IMR-90 (cell line): ENCODE data around the gene CSAG2. TPM values are rescaled to one million over a fixed set of nuclear protein-coding genes. Genes with fewer than 3 reads are reported as not detected.

Experiments used
- ATAC-seq: fragments of 200-7000 bp; cut with Tn5 transposase; 2 replicates; pipeline ENCODE4 v1.9.1; 2020; ENCODE audit warnings: low read depth, mild to moderate bottlenecking, moderate library complexity
- BruUV-seq: library from RNA; stranded (reverse); fragments of 400-500 nt; replicated peaks from 2 replicates; lab custom pipeline; 2021; lab: Mats Ljungman, UMichigan
- CTCF ChIA-PET: fragments of 300-600 bp; formaldehyde crosslinking; extraction: SDS; loops from one replicate; lab custom pipeline; 2021; ENCODE audit warnings: antibody characterized with exemption; lab: Yijun Ruan, JAX
- POLR2A ChIA-PET: fragments of 300-600 bp; sonication (Branson Sonifier 250); formaldehyde crosslinking; loops from one replicate; lab custom pipeline; 2022; ENCODE audit warnings: antibody characterized with exemption; ENCODE audit not compliant: unreplicated experiment; lab: Charles Lee
- DNase-seq: peaks from one replicate; pipeline ENCODE4 v3.0.0; 2013
- H2AFZ ChIP-seq: replicated peaks from 2 replicates; pipeline ENCODE3; 2013; ENCODE audit warnings: low read length, mild to moderate bottlenecking; ENCODE audit not compliant: poor library complexity
- H2AK5ac ChIP-seq: 2 replicates; pipeline ENCODE4 v1.6.1; 2013; ENCODE audit warnings: low read depth, low read length, inconsistent platforms
- H2AK9ac ChIP-seq: replicated peaks from 2 replicates; pipeline ENCODE3; 2013; ENCODE audit warnings: mild to moderate bottlenecking, low read depth, low read length, moderate library complexity; ENCODE audit not compliant: poor library complexity
- H2BK120ac ChIP-seq: 2 replicates; pipeline ENCODE4 v1.6.1; 2013; ENCODE audit warnings: low read depth, low read length, inconsistent platforms
- H2BK15ac ChIP-seq: 3 replicates; pipeline ENCODE4 v1.6.1; 2013; ENCODE audit warnings: low read depth, low read length, inconsistent platforms
- H2BK20ac ChIP-seq: 2 replicates; pipeline ENCODE4 v1.6.1; 2013; ENCODE audit warnings: low read depth, mild to moderate bottlenecking, inconsistent platforms, low read length, moderate library complexity
- H2BK5ac ChIP-seq: 2 replicates; pipeline ENCODE4 v1.6.1; 2013; ENCODE audit warnings: mild to moderate bottlenecking, low read depth, low read length, inconsistent platforms; ENCODE audit not compliant: poor library complexity, severe bottlenecking
- H3K14ac ChIP-seq: replicated peaks from 2 replicates; pipeline ENCODE4 v1.6.1; 2013; ENCODE audit warnings: low read depth, low read length, inconsistent platforms
- H3K18ac ChIP-seq: 2 replicates; pipeline ENCODE4 v1.6.1; 2013; ENCODE audit warnings: low read depth, low read length, control low read depth
- H3K23ac ChIP-seq: 2 replicates; pipeline ENCODE4 v1.6.1; 2013; ENCODE audit warnings: low read depth, low read length, inconsistent platforms
- H3K27ac ChIP-seq: 2 replicates; pipeline ENCODE4 v1.5.1; 2013; ENCODE audit warnings: mild to moderate bottlenecking, control low read depth, low read length; ENCODE audit not compliant: insufficient read depth
- H3K27me3 ChIP-seq: 2 replicates; pipeline ENCODE4 v1.6.1; 2013; ENCODE audit warnings: low read length; ENCODE audit not compliant: control insufficient read depth, insufficient read depth
- H3K36me3 ChIP-seq: 2 replicates; pipeline ENCODE4 v1.6.1; 2013; ENCODE audit warnings: low read length, mixed read lengths; ENCODE audit not compliant: control insufficient read depth, insufficient read depth
- H3K4ac ChIP-seq: 2 replicates; pipeline ENCODE4 v1.6.1; 2013; ENCODE audit warnings: low read depth, low read length, inconsistent platforms
- H3K4me1 ChIP-seq: 2 replicates; pipeline ENCODE4 v1.6.1; 2013; ENCODE audit warnings: low read length, mixed read lengths; ENCODE audit not compliant: control insufficient read depth, insufficient read depth
- H3K4me2 ChIP-seq: 2 replicates; pipeline ENCODE4 v1.6.1; 2013; ENCODE audit warnings: low read depth, mild to moderate bottlenecking, control low read depth, low read length, moderate library complexity
- H3K4me3 ChIP-seq: 2 replicates; pipeline ENCODE4 v1.5.1; 2013; ENCODE audit warnings: low read depth, mild to moderate bottlenecking, control low read depth, low read length, moderate library complexity; ENCODE audit not compliant: insufficient read depth
- H3K56ac ChIP-seq: 2 replicates; pipeline ENCODE4 v1.6.1; 2013; ENCODE audit warnings: low read length, inconsistent platforms; ENCODE audit not compliant: insufficient read depth; ENCODE audit errors: extremely low read depth
- H3K79me1 ChIP-seq, 2 experiments: 2 replicates each; pipeline ENCODE4 v1.6.1; 2013; ENCODE audit warnings: low read length in 2 of 2, inconsistent platforms in 1 of 2, low read depth in 1 of 2
- H3K9ac ChIP-seq: 2 replicates; pipeline ENCODE4 v1.6.1; 2013; ENCODE audit warnings: low read depth, low read length, control low read depth
- H3K9me1 ChIP-seq: 2 replicates; pipeline ENCODE4 v1.6.1; 2013; ENCODE audit warnings: low read length, inconsistent platforms; ENCODE audit not compliant: insufficient read depth
- H3K9me3 ChIP-seq: 2 replicates; pipeline ENCODE4 v1.6.1; 2013; ENCODE audit warnings: low read length; ENCODE audit not compliant: control insufficient read depth, insufficient read depth
- H4K20me1 ChIP-seq: 2 replicates; pipeline ENCODE4 v1.6.1; 2013; ENCODE audit warnings: low read length, inconsistent platforms; ENCODE audit not compliant: insufficient read depth
- H4K5ac ChIP-seq: 2 replicates; pipeline ENCODE4 v1.6.1; 2013; ENCODE audit warnings: mild to moderate bottlenecking, low read depth, low read length, control low read depth
- H4K8ac ChIP-seq, 2 experiments: 2 replicates each; pipeline ENCODE4 v1.6.1; 2013; ENCODE audit warnings: low read depth in 2 of 2, low read length in 2 of 2, control low read depth in 1 of 2, inconsistent platforms in 1 of 2
- H4K91ac ChIP-seq: 2 replicates; pipeline ENCODE4 v1.6.1; 2013; ENCODE audit warnings: low read depth, low read length, inconsistent platforms; ENCODE audit not compliant: insufficient read depth
- POLR2A ChIP-seq: IDR thresholded peaks from 2 replicates; pipeline ENCODE4 v1.6.1; 2012; ENCODE audit warnings: mild to moderate bottlenecking, low read depth, low read length
- WGBS, 2 experiments: methylation state at CpG; one replicate each; pipeline versions ENCODE4 v1.1.5 to v1.1.7; 2013; ENCODE audit warnings: missing lambda C conversion rate in 2 of 2; ENCODE audit not compliant: insufficient read length in 1 of 2; ENCODE audit errors: extremely low coverage in 2 of 2; 5-methylcytosine and 5-hydroxymethylcytosine counted together
- dilution Hi-C: fragments of 300-500 bp; cut with HindIII; formaldehyde crosslinking; loops from one replicate; pipeline ENCODE4 v1.14.3; 2018; ENCODE audit warnings: low sequenced_read_pairs; ENCODE audit not compliant: unreplicated experiment
- in situ Hi-C: fragments of 300-500 bp; cut with MboI; formaldehyde crosslinking; loops from 3 replicates; pipeline ENCODE4 v1.14.3; 2019; ENCODE audit warnings: low sequenced_read_pairs, inconsistent platforms, mixed read lengths
- intact Hi-C: fragments of 100-400 bp; cut with micrococcal nuclease; formaldehyde crosslinking; loops from 2 replicates; pipeline ENCODE4 v1.10.0; 2022
- polyA plus RNA-seq, 3 experiments: library from polyadenylated mRNA; depleted of rRNA; stranded (reverse); fragments of >200 nt; gene quantifications; 2 replicates each; pipeline ENCODE4 v1.2.3, GENCODE V29; 2012; ENCODE audit warnings: low replicate concordance in 1 of 3
- total RNA-seq: library from RNA; depleted of rRNA; stranded (reverse); fragments of >200 nt; gene quantifications from 2 replicates; pipeline ENCODE4 v1.2.3, GENCODE V29; 2012
- TF ChIP-seq, protein P1 (sequence below): fragments of 150-350 bp; IDR thresholded peaks from 2 replicates; pipeline ENCODE4 v1.6.1; 2016; ENCODE audit warnings: low read depth, mild to moderate bottlenecking, low read length, moderate library complexity, borderline replicate concordance
- TF ChIP-seq, protein P2 (sequence below): conservative IDR thresholded peaks from 2 replicates; pipeline ENCODE4 v1.5.1; 2012; ENCODE audit warnings: mild to moderate bottlenecking, low read depth, low read length, improper control_type of control experiment

The CSAG2 gene
- total and polyA plus RNA-seq, 2 of the 4 experiments (the other 2 are of a cell fraction), result not detected

DNA sequence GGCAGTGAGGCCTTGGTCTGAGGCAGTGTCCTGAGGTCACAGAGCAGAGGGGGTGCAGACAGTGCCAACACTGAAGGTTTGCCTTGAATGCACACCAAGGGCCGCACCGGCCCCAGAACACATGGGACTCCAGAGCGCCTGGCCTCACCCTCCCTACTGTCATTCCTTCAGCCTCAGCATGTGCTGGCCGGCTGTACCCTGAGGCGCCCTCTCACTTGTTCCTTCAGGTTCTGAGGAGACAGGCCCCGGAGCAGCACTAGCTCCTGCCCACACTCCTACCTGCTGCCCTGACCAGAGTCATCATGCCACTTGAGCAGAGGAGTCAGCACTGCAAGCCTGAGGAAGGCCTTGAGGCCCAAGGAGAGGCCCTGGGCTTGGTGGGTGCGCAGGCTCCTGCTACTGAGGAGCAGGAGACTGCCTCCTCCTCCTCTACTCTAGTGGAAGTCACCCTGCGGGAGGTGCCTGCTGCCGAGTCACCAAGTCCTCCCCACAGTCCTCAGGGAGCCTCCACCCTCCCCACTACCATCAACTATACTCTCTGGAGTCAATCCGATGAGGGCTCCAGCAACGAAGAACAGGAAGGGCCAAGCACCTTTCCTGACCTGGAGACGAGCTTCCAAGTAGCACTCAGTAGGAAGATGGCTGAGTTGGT is 26.9 kb upstream of the CSAG2 start:
- TF ChIP-seq, protein P1, sequence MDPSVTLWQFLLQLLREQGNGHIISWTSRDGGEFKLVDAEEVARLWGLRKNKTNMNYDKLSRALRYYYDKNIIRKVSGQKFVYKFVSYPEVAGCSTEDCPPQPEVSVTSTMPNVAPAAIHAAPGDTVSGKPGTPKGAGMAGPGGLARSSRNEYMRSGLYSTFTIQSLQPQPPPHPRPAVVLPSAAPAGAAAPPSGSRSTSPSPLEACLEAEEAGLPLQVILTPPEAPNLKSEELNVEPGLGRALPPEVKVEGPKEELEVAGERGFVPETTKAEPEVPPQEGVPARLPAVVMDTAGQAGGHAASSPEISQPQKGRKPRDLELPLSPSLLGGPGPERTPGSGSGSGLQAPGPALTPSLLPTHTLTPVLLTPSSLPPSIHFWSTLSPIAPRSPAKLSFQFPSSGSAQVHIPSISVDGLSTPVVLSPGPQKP, result no peak
- TF ChIP-seq, protein P2, sequence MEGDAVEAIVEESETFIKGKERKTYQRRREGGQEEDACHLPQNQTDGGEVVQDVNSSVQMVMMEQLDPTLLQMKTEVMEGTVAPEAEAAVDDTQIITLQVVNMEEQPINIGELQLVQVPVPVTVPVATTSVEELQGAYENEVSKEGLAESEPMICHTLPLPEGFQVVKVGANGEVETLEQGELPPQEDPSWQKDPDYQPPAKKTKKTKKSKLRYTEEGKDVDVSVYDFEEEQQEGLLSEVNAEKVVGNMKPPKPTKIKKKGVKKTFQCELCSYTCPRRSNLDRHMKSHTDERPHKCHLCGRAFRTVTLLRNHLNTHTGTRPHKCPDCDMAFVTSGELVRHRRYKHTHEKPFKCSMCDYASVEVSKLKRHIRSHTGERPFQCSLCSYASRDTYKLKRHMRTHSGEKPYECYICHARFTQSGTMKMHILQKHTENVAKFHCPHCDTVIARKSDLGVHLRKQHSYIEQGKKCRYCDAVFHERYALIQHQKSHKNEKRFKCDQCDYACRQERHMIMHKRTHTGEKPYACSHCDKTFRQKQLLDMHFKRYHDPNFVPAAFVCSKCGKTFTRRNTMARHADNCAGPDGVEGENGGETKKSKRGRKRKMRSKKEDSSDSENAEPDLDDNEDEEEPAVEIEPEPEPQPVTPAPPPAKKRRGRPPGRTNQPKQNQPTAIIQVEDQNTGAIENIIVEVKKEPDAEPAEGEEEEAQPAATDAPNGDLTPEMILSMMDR, result no peak
- TF ChIP-seq POLR2A, result no peak
- Histone ChIP-seq H3K9ac (no peak overlapping the region), H3K4me1 (no peaks in the 10 kb centered on the region), H3K4ac (no peak overlapping the region), H2BK20ac (no peak overlapping the region), H3K4me2 (no peak overlapping the region), H3K36me3 (no peaks in the 10 kb centered on the region), H3K23ac (no peak overlapping the region), H3K27ac (no peak overlapping the region), H3K27me3 (no peaks in the 10 kb centered on the region), H3K56ac (no peak overlapping the region), H4K8ac (no peak overlapping the region), H2BK15ac (no peak overlapping the region), H3K9me1 (no peaks in the 10 kb centered on the region), H4K5ac (no peak overlapping the region), H3K4me3 (no peak overlapping the region), H2AK5ac (no peak overlapping the region), H2AFZ (no peak overlapping the region), H4K20me1 (no peaks in the 10 kb centered on the region), H3K14ac (no peak overlapping the region), H3K9me3 (no peaks in the 10 kb centered on the region; the same call in 1 of the 2 replicates), H3K79me1 (no peaks in the 10 kb centered on the region), H4K91ac (no peak overlapping the region), H3K18ac (no peak overlapping the region), H2AK9ac (no peak overlapping the region), H2BK5ac (no peak overlapping the region), H2BK120ac (no peak overlapping the region)
- no peak for DNase-seq
- intact Hi-C loops (no loop called here), in situ Hi-C loops (no loop called here), dilution Hi-C loops (no loop called here)
- 72% methylated on average over 5 of the region's 12 CpGs; no CpG with 5 or more reads in 1 of the 2 experiments for WGBS, 2 experiments
- ATAC-seq, result no peak
- BruUV-seq, result no TSS peak
- ChIA-PET CTCF (no interaction called here), POLR2A (no interaction called here)
